ENCODE results near the gene PRR36.
A peak's percentile ranks its signal among the peaks of the same experiment; 100 is the strongest.

The PRR36 gene

GRCh38 chr19:7842661-7843294, 31.4 kb downstream of the PRR36 start:
- no peak for DNase-seq

DNA sequence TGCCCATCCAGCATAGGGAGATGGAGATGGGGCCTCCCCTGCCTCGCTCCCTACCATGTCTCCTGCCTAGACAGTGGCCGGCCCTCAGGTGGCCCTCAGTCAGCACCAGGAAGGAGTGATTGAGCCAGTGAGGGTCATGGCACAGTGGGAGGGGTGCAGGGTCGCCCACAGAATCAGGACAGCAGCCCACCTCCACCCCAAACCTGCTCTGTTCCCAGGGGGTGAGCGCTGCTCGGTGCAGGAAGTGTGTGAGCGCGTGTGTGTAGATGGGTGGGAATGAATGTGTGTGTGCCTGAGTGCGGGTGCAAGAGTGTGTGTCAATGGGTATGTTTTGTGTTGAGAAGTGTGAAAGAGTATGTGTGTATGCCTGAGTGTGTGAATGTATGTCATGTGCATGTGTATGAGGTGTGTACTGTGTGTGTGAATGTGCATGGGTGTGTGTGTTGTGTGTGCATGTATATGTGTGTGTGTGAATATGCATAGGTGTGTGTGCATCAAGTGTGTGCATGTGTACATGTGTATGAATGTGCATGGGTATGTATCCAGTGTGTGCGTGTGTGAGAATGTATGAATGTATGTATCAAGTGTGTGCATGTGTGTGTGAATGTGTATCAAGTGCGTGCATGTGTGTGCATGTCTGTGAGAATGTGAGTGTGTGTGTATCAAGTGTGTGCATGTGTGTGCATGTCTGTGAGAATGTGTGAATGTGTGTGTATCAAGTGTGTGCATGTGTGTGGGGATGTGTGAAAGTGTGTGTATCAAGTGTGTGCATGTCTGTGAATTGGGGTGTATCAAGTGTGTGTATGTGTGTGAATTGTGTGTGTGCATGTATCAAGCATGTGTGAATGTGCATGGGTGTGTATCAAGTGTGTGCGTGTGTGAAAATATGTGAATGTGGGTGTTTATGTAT, 32.2 kb downstream of the PRR36 start:
- no peak for DNase-seq

GRCh38 chr19:7840629-7841028, 33.6 kb downstream of the PRR36 start:
- DNase-seq: no peak

- DNase-seq: no peak
These were observed 34.7 kb downstream of the PRR36 start for GRCh38 chr19:7839476-7839875.

- DNase-seq: no peak
These were observed 40.7 kb downstream of the PRR36 start for GRCh38 chr19:7833225-7834099.

- no peak for DNase-seq
These were observed 41.4 kb downstream of the PRR36 start for GRCh38 chr19:7832781-7833180.

DNA sequence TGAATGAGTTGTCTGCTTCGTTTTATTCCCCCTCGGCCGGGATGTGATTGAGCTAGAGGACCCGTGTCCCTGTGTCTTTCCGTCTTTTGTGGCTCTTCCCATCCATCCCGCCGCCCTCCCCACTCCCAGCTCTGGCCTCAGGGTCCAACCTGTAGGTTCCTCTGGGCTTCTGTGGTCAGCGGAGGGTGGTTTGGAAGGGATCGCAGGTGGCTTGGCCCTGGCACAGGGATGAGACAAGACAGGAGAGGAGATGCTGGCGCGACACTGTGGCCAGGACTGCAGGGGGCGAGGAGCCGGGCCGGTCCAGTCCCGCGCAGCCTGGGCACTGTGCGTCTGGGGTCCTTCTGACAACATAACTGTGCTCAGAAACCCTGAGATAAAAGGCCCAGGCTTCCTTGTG, 42.2 kb downstream of the PRR36 start:
- no peak for DNase-seq

DNA sequence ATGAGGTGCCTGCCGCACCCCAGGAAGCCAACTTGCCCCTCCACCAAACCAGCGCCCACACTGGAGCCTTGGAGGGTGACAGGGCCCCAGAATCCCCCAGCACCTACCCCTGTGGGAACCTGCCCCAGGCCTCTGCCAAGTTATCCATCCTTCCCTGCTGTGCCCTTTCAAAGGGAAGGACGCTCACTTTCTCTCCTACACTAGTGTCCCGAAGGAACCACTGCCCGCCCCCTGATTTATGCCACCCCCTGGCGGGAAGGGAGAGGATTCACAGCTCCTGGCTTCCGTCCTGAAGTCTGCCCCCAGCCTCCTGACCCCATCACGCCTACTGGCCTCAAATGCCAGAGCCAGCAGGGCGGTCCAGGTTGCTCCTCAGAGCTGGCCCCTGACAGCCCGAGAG, 42.7 kb downstream of the PRR36 start:
- DNase-seq: no peak

- DNase-seq: no peak
These were observed 43.4 kb downstream of the PRR36 start for GRCh38 chr19:7830823-7831222.

- no peak for DNase-seq
These were observed 43.9 kb downstream of the PRR36 start for GRCh38 chr19:7830272-7830771.

DNA sequence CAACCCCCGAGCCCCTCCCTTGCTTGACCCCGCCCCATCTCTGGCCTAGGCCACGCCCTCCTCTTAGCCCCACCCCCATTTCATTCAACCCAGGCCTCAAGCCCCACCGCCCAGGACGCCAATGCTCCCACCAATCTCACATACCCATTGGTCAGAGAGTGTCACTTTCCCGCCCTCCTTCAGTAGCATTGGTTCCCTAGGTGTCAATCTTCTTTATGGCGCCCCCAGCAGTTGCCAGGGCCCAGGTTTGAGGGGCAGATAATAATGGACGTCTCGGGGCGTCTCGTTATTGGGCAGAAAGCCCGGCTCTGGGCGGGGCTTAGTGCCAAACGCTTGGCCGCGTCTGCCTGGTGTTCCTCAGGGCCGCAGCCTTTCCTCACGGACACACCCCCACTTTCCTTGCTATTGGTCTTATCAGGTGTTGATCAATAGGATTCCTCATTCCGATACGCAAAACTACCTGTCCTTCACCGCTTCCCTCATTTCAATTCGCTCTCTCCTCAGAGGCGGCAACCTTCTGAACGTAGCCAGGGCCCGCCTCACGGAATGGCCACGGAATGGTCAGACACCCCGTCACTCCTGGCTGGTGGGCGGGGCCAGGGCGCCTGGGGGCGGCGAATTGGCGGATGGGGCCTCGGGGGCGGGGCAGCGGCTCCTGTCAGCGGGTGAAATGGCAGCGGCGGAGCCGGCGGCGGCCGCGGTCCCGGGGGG, 44.5 kb downstream of the PRR36 start, which contains the start of gene EVI5L:
TSS of gene EVI5L (plus strand) at position 658 of the 711 bp plus-strand sequence. CDS start 16,325 bp downstream, outside the sequence.
- DNase-seq: peak; percentile 98 to 100

GRCh38 chr19:7829166-7829520, 45.0 kb downstream of the PRR36 start:
- no peak for DNase-seq

- no peak for DNase-seq
These were observed 50.4 kb downstream of the PRR36 start for GRCh38 chr19:7823686-7824301.

- no peak for DNase-seq
These were observed 51.2 kb downstream of the PRR36 start for GRCh38 chr19:7822910-7823515.

DNA sequence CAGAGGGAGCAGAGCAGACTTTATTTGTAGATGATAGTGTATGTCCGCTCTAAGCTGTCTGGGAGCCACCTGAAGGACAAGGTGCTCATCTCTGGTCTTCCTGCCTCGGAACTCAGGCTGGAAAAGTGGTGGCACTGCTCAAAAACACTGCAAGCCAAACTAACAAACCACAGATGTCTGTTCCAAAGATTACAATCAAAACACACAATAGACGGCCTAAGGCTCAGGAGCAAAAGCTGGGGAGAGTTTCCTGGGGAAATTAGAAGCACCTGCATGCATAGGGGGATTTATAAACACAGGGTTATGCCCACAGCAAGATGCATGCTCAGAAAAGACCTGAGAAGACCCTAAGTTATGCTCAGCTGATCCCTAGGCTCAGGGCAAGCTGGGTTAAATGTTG, 53.6 kb downstream of the PRR36 start:
- DNase-seq: no peak

- DNase-seq: no peak
These were observed 54.9 kb downstream of the PRR36 start for GRCh38 chr19:7819337-7819736.

DNA sequence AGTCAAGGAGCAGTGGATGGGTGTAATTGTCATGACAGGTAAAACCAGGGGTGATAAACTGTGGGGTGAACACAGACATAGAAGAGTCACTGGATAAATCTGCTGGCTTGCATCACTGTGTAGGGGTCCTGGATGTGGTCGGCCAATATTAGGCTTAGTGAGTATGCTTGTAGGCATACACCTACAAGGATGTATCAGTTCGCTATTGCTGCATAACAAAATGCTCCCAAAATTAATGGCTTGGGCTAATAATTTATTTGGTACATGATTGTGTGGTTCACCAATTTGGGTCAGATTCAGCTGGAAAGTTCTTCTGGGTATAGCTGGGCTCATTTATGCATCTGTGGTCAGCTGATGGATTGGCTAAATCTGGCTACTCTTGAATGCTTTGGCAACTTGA, 55.4 kb downstream of the PRR36 start:
- no peak for DNase-seq
